Spleen (tissue), 11 donors: ENCODE results near the gene RNF166. TPM values are rescaled to one million over a fixed set of nuclear protein-coding genes. Genes with fewer than 3 reads are reported as not detected.

Source experiments
- DNase-seq: peaks from one replicate; pipeline ENCODE4 v3.0.0-alpha.2; 2020
- H3K27ac ChIP-seq, 8 donors: fragments of 200-600 bp; sonication (generic) in 7 of 8; 1 replicate in 4 of 8; 2 replicates in 4 of 8; pipeline versions ENCODE4 v1.5.0 to v1.8.0; 2016 to 2021; ENCODE audit warnings: inconsistent platforms in 4 of 8, mild to moderate bottlenecking in 4 of 8, moderate library complexity in 1 of 8
- H3K27me3 ChIP-seq, 7 donors: fragments of 200-600 bp; sonication (generic) in 6 of 7; replicated peaks in 1 of 7; 1 replicate in 4 of 7; 2 replicates in 3 of 7; pipeline versions ENCODE4 v1.5.0 to v1.8.0; 2016 to 2021; ENCODE audit warnings: inconsistent platforms in 3 of 7, mild to moderate bottlenecking in 1 of 7
- H3K36me3 ChIP-seq, 6 donors: fragments of 200-600 bp; sonication (generic) in 5 of 6; 1 replicate in 4 of 6; 2 replicates in 2 of 6; pipeline versions ENCODE4 v1.5.0 to v1.8.0; 2016 to 2021; ENCODE audit warnings: inconsistent platforms in 2 of 6
- H3K4me1 ChIP-seq, 6 donors: fragments of 200-600 bp; sonication (generic) in 5 of 6; 1 replicate in 3 of 6; 2 replicates in 3 of 6; pipeline versions ENCODE4 v1.5.0 to v1.8.0; 2016 to 2021; ENCODE audit warnings: inconsistent platforms in 3 of 6
- H3K4me3 ChIP-seq, 8 donors: fragments of 200-600 bp; sonication (generic) in 7 of 8; 1 replicate in 4 of 8; 2 replicates in 4 of 8; pipeline versions ENCODE4 v1.5.0 to v1.8.0; 2016 to 2021; ENCODE audit warnings: inconsistent platforms in 4 of 8, mild to moderate bottlenecking in 4 of 8, moderate library complexity in 2 of 8
- H3K9me3 ChIP-seq, 8 donors: fragments of 200-600 bp; sonication (generic) in 7 of 8; 1 replicate in 4 of 8; 2 replicates in 4 of 8; pipeline versions ENCODE4 v1.5.0 to v1.8.0; 2016 to 2021; ENCODE audit warnings: inconsistent platforms in 4 of 8
- POLR2A ChIP-seq, 3 donors: fragments of 450-650 bp; IDR thresholded peaks; one replicate each; pipeline ENCODE4 v1.5.1; 2017; ENCODE audit warnings: antibody characterized with exemption in 3 of 3, mild to moderate bottlenecking in 1 of 3
- POLR2AphosphoS5 ChIP-seq, 3 donors: sonication (generic); formaldehyde crosslinking; IDR thresholded peaks; one replicate each; pipeline ENCODE4 v1.5.1; 2017; ENCODE audit warnings: antibody characterized with exemption in 3 of 3
- WGBS, 5 donors: extraction: QIAGEN DNeasy Blood & Tissue Kit in 3 of 5; methylation state at CpG; one replicate each; pipeline versions ENCODE4 v1.1.5 to v1.1.7; 2013 to 2018; 5-methylcytosine and 5-hydroxymethylcytosine counted together
- intact Hi-C: fragments of 100-400 bp; cut with DNase I; formaldehyde crosslinking; loops from one replicate; pipeline ENCODE4 v1.15.0; 2023; ENCODE audit warnings: low total_unique reads
- polyA plus RNA-seq, 3 donors: library from polyadenylated mRNA; stranded (reverse); fragments of 200-250 nt; gene quantifications; one replicate each; pipeline ENCODE4 v1.2.1, GENCODE V29; 2013
- total RNA-seq, 7 donors: library from RNA; depleted of rRNA in 3 of 7; stranded (reverse); fragments of >200 nt in 3 of 7; fragmentation: NEBNext Ultra II Directional in 4 of 7; extraction: Animal tissue kit (Norgen Biotek cat#: 25700) in 4 of 7; gene quantifications; one replicate each; pipeline versions ENCODE4 v1.1.0 to v1.2.1, GENCODE V29; 2016 to 2021
- TF ChIP-seq, protein P1 (sequence below), 11 experiments: fragments of 200-600 bp in 7 of 11; fragments of 450-650 bp in 4 of 11; sonication (generic) in 4 of 11; IDR thresholded peaks in 8 of 11; conservative IDR thresholded peaks in 3 of 11; 1 replicate in 7 of 11; 2 replicates in 4 of 11; pipeline versions ENCODE4 v1.4.0 to v1.8.0; 2016 to 2021; ENCODE audit warnings: antibody characterized with exemption in 11 of 11, inconsistent platforms in 4 of 11, mild to moderate bottlenecking in 1 of 11
- donor health status: healthy with polysubstance abuse.
- donor health status: DM: no; HTN: no; CAD: no; lungs with moderate emphysema.
- donor health status: DM: no; HTN: no; CAD: no.
- donor health status: Bipolar disorder and iron deficiency.
- donor health status: healthy.
- donor health status: DM: no; HTN: no; CAD: no.
- donor health status: DM: yes; HTN: yes; CAD: no.

Gene RNF166
- total and polyA plus RNA-seq, 10 donors: 55.7 to 135 (median 98.8) TPM

DNA sequence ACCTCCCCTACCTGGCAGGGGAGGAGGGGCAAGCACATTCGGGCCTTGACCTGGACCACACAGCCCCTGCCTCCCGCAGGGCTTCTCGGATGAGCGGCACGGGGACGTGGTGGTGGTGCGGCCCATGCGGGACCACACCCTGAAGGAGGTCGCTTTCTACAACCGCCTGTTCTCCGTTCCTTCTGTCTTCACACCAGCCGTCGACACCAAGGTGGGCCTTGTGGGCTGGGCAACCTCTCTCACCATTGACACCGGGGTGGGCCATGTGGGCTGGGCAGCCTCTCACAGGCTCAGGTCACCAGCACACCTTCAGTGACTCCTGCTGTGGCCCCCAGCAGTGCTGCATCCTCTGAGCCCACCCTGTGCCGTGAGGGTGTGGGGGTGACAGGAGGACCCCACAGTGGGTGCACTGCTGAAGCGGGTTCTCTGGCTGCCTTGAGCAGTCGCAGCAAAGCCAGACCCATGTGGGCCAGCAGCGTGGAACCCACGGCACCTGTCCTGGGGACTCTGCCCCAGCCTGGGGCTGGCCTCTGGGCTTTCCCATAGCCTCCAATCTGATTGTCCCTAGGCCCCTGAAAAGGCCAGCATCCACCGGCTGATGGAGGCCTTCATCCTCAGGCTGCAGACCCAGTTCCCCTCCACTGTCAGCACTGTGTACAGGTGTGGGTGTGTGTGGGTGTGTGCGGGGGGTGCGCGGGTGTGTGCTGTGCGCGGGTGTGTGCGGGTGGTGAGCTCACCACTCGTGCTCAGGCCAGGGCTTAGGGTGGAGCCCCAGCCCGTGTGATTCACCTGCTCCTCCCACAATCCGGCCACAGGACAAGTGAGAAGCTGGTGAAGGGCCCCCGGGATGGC is 7.6 kb upstream of the RNF166 start:
- no peaks in the 10 kb centered on the region for H3K9me3 ChIP-seq
- H3K27ac ChIP-seq: no peak overlapping the region
- H3K27me3 ChIP-seq: no peaks in the 10 kb centered on the region
- H3K4me1 ChIP-seq: peaks cover 0 to 8% (median 0%) of the 10 kb centered on the region in 6 donors
- no peak overlapping the region for H3K4me3 ChIP-seq
- WGBS, 5 donors: 86 to 99% (median 89%) methylated on average over 10 to 30 of the region's 30 CpGs
- DNase-seq: no peak
- TF ChIP-seq POLR2A (IDR thresholded peaks at IDR 0.05): no peak
- TF ChIP-seq, protein P1, sequence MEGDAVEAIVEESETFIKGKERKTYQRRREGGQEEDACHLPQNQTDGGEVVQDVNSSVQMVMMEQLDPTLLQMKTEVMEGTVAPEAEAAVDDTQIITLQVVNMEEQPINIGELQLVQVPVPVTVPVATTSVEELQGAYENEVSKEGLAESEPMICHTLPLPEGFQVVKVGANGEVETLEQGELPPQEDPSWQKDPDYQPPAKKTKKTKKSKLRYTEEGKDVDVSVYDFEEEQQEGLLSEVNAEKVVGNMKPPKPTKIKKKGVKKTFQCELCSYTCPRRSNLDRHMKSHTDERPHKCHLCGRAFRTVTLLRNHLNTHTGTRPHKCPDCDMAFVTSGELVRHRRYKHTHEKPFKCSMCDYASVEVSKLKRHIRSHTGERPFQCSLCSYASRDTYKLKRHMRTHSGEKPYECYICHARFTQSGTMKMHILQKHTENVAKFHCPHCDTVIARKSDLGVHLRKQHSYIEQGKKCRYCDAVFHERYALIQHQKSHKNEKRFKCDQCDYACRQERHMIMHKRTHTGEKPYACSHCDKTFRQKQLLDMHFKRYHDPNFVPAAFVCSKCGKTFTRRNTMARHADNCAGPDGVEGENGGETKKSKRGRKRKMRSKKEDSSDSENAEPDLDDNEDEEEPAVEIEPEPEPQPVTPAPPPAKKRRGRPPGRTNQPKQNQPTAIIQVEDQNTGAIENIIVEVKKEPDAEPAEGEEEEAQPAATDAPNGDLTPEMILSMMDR (IDR thresholded peaks at IDR 0.05 in 8 of 11, conservative IDR thresholded peaks at IDR 0.05 in 3 of 11): no peak
- peak in 2 of 3 donors; percentile 22 to 57 for TF ChIP-seq POLR2AphosphoS5 (IDR thresholded peaks at IDR 0.05)
- intact Hi-C loops: no loop called here
- peaks cover 0 to 73% (median 55%) of the 10 kb centered on the region in 6 donors for H3K36me3 ChIP-seq

DNA sequence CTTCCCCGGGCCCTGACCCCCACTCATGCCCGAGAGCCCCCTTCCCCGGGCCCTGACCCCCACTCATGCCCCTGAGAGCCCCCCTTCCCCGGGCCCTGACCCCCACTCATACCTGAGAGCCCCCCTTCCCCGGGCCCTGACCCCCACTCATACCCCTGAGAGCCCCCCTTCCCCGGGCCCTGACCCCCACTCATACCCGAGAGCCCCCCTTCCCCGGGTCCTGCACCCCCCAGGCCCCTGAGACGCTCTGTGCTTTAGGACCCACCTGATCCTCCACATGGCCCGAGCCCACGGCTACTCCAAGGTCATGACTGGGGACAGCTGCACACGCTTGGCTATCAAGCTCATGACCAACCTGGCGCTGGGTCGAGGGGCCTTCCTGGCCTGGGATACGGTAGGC is 6.8 kb upstream of the RNF166 start:
- no peaks in the 10 kb centered on the region for H3K9me3 ChIP-seq
- H3K4me1 ChIP-seq: peaks cover 0 to 16% (median 3%) of the 10 kb centered on the region in 6 donors
- no peak for DNase-seq
- H3K36me3 ChIP-seq: peaks cover 0 to 65% (median 47%) of the 10 kb centered on the region in 6 donors
- no peak overlapping the region for H3K4me3 ChIP-seq
- no peak overlapping the region for H3K27ac ChIP-seq
- intact Hi-C loops: no loop called here
- 87 to 100% (median 93%) methylated on average over 5 to 15 of the region's 15 CpGs; no CpG with 5 or more reads in 1 of the 5 donors for WGBS, 5 donors
- no peaks in the 10 kb centered on the region for H3K27me3 ChIP-seq
- TF ChIP-seq, protein P1 (IDR thresholded peaks at IDR 0.05 in 8 of 11, conservative IDR thresholded peaks at IDR 0.05 in 3 of 11): no peak
- TF ChIP-seq POLR2A (IDR thresholded peaks at IDR 0.05) (no peak), POLR2AphosphoS5 (IDR thresholded peaks at IDR 0.05) (no peak)

DNA sequence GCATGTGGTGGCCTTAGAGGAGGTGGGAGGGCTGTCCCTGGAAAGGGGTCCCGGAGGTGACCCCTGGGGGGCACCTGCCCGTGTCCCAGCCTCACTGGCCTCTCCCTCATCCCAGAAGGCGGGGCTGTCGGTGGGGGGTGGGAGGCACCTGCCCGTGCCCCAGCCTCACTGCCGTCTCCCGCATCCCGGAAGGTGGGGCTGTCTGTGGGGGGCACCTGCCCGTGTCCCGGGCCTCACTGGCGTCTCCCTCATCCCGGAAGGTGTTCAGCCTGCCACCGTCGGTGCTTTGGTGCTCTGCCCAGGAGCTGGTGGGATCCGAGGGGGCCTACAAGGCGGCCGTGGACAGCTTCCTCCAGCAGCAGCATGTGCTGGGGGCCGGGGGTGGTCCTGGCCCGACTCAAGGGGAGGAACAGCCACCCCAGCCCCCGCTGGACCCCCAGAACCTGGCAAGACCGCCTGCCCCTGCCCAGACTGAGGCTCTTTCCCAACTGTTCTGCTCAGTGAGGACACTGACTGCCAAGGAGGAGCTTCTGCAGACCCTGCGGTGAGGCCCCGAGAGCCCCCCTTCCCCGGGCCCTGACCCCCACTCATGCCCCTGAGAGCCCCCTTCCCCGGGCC is 6.3 kb upstream of the RNF166 start:
- H3K27me3 ChIP-seq: no peaks in the 10 kb centered on the region
- no peaks in the 10 kb centered on the region for H3K9me3 ChIP-seq
- intact Hi-C loops: no loop called here
- H3K4me1 ChIP-seq: peaks cover 0 to 21% (median 8%) of the 10 kb centered on the region in 6 donors
- 66 to 86% (median 82%) methylated on average over 7 to 25 of the region's 25 CpGs for WGBS, 5 donors
- peaks cover 0 to 59% (median 43%) of the 10 kb centered on the region in 6 donors for H3K36me3 ChIP-seq
- no peak overlapping the region for H3K27ac ChIP-seq
- DNase-seq: no peak
- H3K4me3 ChIP-seq: no peak overlapping the region
- TF ChIP-seq POLR2A (IDR thresholded peaks at IDR 0.05): no peak
- TF ChIP-seq, protein P1 (IDR thresholded peaks at IDR 0.05 in 8 of 11, conservative IDR thresholded peaks at IDR 0.05 in 3 of 11): no peak
- TF ChIP-seq POLR2AphosphoS5 (IDR thresholded peaks at IDR 0.05): peak in 1 of 3 donors; percentile 15
